ENCODE results near the gene RFC5.

DNA sequence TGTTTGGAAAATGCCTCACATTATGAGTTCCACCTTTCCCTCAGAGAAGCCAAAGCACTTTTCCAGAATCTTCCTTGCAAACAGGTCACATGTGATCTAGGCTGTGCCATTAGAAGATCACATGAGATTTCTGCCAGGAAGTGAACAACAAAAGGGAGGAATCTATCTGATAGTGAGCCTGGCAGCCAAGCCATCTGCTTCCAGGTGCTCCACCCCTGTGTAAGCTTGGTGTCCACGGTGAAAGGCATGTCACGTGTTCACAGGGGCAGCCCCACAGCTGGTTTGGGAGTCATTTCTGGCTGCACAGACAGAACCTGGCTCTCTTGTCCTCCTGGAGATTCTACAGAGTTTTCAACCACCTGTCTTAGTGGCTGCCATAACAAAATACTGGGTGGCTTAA lies 44.2 kb upstream of the RFC5 start:
- TF ChIP-seq, protein P1, sequence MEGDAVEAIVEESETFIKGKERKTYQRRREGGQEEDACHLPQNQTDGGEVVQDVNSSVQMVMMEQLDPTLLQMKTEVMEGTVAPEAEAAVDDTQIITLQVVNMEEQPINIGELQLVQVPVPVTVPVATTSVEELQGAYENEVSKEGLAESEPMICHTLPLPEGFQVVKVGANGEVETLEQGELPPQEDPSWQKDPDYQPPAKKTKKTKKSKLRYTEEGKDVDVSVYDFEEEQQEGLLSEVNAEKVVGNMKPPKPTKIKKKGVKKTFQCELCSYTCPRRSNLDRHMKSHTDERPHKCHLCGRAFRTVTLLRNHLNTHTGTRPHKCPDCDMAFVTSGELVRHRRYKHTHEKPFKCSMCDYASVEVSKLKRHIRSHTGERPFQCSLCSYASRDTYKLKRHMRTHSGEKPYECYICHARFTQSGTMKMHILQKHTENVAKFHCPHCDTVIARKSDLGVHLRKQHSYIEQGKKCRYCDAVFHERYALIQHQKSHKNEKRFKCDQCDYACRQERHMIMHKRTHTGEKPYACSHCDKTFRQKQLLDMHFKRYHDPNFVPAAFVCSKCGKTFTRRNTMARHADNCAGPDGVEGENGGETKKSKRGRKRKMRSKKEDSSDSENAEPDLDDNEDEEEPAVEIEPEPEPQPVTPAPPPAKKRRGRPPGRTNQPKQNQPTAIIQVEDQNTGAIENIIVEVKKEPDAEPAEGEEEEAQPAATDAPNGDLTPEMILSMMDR (IDR thresholded peaks at IDR 0.05), result no peak
- no peak for TF ChIP-seq POLR2A (IDR thresholded peaks at IDR 0.05)

Measured in Peyer's patch (tissue), 4 donors.